Activated CD8-positive, alpha-beta T cell treated with anti-CD3 and anti-CD28 coated beads for 36 hours (primary cell): ENCODE results near the gene NFAM1. TPM values are rescaled to one million over a fixed set of nuclear protein-coding genes. Genes with fewer than 3 reads are reported as not detected.

Source experiments
- ATAC-seq: fragments of 200-7000 bp; cut with Tn5 transposase; one replicate; pipeline ENCODE4 v1.10.0; 2021; ENCODE audit warnings: mild to moderate bottlenecking, moderate library complexity
- CTCF ChIA-PET: fragments of 350-600 bp; sonication (Branson Sonifier 250); formaldehyde crosslinking; loops from one replicate; lab custom pipeline; 2021; ENCODE audit warnings: antibody characterized with exemption; lab: Charles Lee
- POLR2A ChIA-PET: fragments of 350-600 bp; sonication (Branson Sonifier 250); formaldehyde crosslinking; loops from one replicate; lab custom pipeline; 2021; ENCODE audit warnings: antibody characterized with exemption; lab: Charles Lee
- DNase-seq: peaks from one replicate; pipeline ENCODE4 v3.0.0-alpha.2; 2020
- H3K27ac Mint-ChIP-seq: one replicate; pipeline ENCODE4 v1.8.0; 2021; ENCODE audit warnings: mild to moderate bottlenecking, mixed read lengths
- H3K27me3 Mint-ChIP-seq: one replicate; pipeline ENCODE4 v1.8.0; 2021; ENCODE audit warnings: mixed read lengths
- H3K36me3 Mint-ChIP-seq: one replicate; pipeline ENCODE4 v1.8.0; 2021; ENCODE audit warnings: low read depth, mixed read lengths
- H3K4me1 Mint-ChIP-seq: one replicate; pipeline ENCODE4 v1.8.0; 2021; ENCODE audit warnings: low read depth, mixed read lengths
- H3K4me3 Mint-ChIP-seq: one replicate; pipeline ENCODE4 v1.8.0; 2021; ENCODE audit warnings: mild to moderate bottlenecking, moderate library complexity, mixed read lengths
- H3K9me3 Mint-ChIP-seq: one replicate; pipeline ENCODE4 v1.8.0; 2021; ENCODE audit warnings: mixed read lengths
- intact Hi-C: fragments of 100-400 bp; cut with micrococcal nuclease; formaldehyde crosslinking; loops from one replicate; pipeline ENCODE4 v1.10.0; 2022
- total RNA-seq, 2 experiments: library from RNA; stranded (reverse); gene quantifications; one replicate each; pipeline ENCODE4 v1.2.3, GENCODE V29; 2021
- TF ChIP-seq, protein P1 (sequence below): fragments of 200-600 bp; IDR thresholded peaks from one replicate; pipeline ENCODE4 v1.8.0; 2022; ENCODE audit warnings: antibody characterized with exemption, mild to moderate bottlenecking

NFAM1 gene
- total RNA-seq, 2 experiments from 2014 or later, result 0.16 TPM; not detected in 1

DNA sequence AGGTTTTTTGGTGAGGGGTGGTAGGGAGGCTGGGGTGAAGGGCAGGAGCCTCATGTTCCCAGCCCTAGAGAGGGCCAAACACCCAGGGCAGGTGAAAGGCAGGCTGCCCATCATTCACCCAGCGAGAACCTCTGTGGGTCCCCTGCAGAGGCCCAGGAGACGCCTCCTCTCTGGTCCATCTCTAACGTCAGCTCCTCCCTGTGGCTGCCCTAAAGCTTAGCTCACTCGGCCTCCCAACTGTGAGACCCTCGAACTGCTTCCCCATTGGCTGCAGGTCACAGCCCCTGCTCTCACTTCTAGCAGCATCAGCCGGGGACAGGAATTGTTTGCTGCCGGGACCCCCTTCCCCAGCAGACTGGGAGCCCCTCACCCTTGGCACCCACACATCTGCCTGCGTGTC, 615 bp upstream of the NFAM1 start:
- Mint-ChIP-seq H3K4me3 (no peak overlapping the region), H3K36me3 (no peaks in the 10 kb centered on the region), H3K27ac (no peak overlapping the region), H3K27me3 (peaks cover 10% of the 10 kb centered on the region), H3K9me3 (no peaks in the 10 kb centered on the region), H3K4me1 (peaks cover 6% of the 10 kb centered on the region)
- ATAC-seq, result no peak
- no peak for DNase-seq
- CTCF ChIA-PET, result no interaction called here
- TF ChIP-seq, protein P1, sequence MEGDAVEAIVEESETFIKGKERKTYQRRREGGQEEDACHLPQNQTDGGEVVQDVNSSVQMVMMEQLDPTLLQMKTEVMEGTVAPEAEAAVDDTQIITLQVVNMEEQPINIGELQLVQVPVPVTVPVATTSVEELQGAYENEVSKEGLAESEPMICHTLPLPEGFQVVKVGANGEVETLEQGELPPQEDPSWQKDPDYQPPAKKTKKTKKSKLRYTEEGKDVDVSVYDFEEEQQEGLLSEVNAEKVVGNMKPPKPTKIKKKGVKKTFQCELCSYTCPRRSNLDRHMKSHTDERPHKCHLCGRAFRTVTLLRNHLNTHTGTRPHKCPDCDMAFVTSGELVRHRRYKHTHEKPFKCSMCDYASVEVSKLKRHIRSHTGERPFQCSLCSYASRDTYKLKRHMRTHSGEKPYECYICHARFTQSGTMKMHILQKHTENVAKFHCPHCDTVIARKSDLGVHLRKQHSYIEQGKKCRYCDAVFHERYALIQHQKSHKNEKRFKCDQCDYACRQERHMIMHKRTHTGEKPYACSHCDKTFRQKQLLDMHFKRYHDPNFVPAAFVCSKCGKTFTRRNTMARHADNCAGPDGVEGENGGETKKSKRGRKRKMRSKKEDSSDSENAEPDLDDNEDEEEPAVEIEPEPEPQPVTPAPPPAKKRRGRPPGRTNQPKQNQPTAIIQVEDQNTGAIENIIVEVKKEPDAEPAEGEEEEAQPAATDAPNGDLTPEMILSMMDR, result no peak
- intact Hi-C loops, result loop anchor here (10.0 kb wide), 1 partner anchor 348 kb away; no protein-coding TSS in a partner anchor
- POLR2A ChIA-PET, result interaction anchor here (0.8 kb wide), 1 partner anchor 526 kb away, joined by 3 read pairs; no protein-coding TSS in a partner anchor

DNA sequence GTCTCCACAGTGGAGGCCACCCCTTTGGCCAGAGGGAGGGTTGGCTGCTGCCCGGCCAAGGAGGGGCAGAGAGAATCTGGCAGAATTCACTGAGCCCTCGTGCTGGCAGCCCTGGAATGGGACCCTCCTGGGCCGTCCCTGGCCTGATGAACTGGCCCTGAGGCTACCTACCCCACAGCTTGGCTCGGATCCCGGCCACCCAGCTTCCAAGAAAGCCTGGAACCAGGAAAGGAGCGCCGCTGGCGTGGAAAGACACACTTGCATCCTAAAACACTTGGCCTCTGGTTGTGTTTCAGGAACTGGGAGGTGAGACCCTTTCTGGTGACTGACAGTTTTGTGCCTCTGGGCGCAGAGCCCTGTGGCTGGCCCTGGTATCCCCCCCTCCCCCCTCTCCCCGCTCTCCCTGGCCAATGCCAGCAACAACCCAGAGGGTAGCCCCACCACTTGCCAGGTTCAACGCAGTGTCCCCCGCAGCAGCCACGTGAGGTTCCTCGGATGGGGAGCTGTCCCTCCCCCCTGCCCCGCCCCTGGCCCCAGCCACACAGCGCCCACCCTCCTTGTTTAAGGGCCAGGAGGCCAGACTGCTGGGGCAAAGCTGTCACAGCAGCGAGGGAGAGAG, 693 bp downstream of the NFAM1 start:
- ChIA-PET CTCF (no interaction called here), POLR2A (no interaction called here)
- intact Hi-C loops, result loop anchor here (10.0 kb wide), 1 partner anchor 347 kb away; no protein-coding TSS in a partner anchor
- H3K27me3 Mint-ChIP-seq, result peaks cover 10% of the 10 kb centered on the region
- ATAC-seq (no peak), DNase-seq (no peak)
- H3K4me3 Mint-ChIP-seq, result no peak overlapping the region
- H3K27ac Mint-ChIP-seq, result no peak overlapping the region
- H3K4me1 Mint-ChIP-seq, result no peaks in the 10 kb centered on the region
- TF ChIP-seq, protein P1, result no peak
- no peaks in the 10 kb centered on the region for H3K36me3 Mint-ChIP-seq
- H3K9me3 Mint-ChIP-seq, result no peaks in the 10 kb centered on the region

DNA sequence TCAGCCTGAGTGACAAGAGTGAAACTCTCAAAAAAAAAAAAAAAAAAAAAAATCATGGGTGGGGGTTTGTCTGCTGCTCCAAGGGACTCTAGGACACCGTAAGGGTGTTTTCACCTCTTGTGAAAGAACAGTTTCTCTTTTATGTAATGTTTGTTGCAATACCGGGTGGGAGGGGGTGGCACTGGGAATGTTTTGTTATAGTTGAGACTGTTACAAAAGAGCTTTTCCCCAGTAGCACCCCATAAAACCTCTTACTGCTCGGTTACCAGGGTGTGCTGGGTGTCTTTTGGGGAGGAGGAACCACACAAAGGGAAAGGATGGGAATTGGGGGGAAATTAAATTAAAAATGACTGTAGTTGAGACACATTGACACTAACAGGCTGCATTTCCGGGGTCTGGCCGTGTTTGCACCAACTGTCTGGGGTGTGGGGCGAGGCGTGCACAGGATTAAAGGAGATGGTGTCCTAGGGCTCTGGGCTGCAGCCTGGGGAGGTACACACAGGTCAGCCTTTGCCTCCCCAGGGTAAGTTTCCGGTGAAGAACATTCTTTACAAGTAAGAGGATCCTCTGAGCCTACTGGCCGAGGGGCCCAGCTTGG, 1.6 kb downstream of the NFAM1 start:
- TF ChIP-seq, protein P1, result no peak
- intact Hi-C loops, result loop anchor here (10.0 kb wide), 1 partner anchor 346 kb away; no protein-coding TSS in a partner anchor

DNA sequence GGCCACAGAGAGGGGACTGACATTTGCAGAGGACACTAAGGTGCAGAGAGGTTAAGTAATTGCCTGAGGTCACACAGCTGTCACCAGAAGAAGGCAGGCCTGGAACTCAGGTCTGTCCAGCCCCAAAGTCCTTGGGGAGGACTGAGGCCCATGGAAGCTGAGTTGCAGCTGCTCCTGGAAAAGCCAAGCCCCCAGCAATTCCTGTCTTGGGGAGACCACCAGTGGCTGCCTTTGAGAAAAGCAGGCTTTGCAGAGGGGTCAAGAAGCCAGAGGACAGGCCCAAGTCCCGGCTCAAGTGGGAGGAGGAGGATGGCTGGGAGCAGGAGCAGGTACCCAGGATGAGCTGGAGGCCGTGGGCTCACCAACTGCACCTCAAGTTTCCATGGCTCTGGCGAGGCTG, 3.4 kb downstream of the NFAM1 start:
- no peak overlapping the region for H3K4me3 Mint-ChIP-seq
- intact Hi-C loops, result no loop called here
- no peaks in the 10 kb centered on the region for H3K4me1 Mint-ChIP-seq
- ChIA-PET CTCF (no interaction called here), POLR2A (no interaction called here)
- H3K9me3 Mint-ChIP-seq, result no peaks in the 10 kb centered on the region
- ATAC-seq (no peak), DNase-seq (no peak)
- H3K36me3 Mint-ChIP-seq, result no peaks in the 10 kb centered on the region
- TF ChIP-seq, protein P1, result no peak
- H3K27ac Mint-ChIP-seq, result no peak overlapping the region
- peaks cover 8% of the 10 kb centered on the region for H3K27me3 Mint-ChIP-seq

More for the DNA sequence above, 1.6 kb downstream of the NFAM1 start:
- Mint-ChIP-seq H3K4me3 (no peak overlapping the region), H3K27me3 (peaks cover 8% of the 10 kb centered on the region), H3K4me1 (no peaks in the 10 kb centered on the region), H3K36me3 (no peaks in the 10 kb centered on the region), H3K27ac (no peak overlapping the region), H3K9me3 (no peaks in the 10 kb centered on the region)
- no peak for ATAC-seq
- DNase-seq, result no peak
- CTCF ChIA-PET, result no interaction called here
- POLR2A ChIA-PET, result no interaction called here

DNA sequence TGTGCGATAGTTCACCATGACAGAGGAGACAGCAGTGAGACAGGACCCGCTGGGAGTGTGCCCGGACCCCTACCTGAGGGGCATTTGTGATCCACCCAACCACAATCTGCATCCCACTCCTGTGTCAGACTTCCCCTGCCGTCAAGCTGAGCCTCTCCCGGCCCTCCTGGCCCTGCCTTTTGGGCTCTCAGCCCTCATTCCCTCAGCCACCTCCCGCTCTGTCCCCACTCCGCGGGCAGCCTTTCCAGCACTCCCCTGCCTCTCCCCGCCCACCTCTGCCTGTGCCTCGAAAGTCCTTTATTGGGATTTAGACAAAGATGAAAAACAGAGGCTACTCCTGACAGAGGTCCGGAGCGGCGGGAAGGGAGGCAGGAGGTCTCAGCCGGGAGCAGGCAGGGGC, 4.2 kb downstream of the NFAM1 start:
- intact Hi-C loops, result no loop called here
- H3K36me3 Mint-ChIP-seq, result no peaks in the 10 kb centered on the region
- no peak overlapping the region for H3K27ac Mint-ChIP-seq
- no peak overlapping the region for H3K4me3 Mint-ChIP-seq
- ATAC-seq (no peak), DNase-seq (no peak)
- ChIA-PET CTCF (interaction anchor here (0.9 kb wide), 1 partner anchor 257 kb away, joined by 3 read pairs; no protein-coding TSS in a partner anchor), POLR2A (no interaction called here)
- no peaks in the 10 kb centered on the region for H3K9me3 Mint-ChIP-seq
- H3K4me1 Mint-ChIP-seq, result no peaks in the 10 kb centered on the region
- H3K27me3 Mint-ChIP-seq, result peaks cover 8% of the 10 kb centered on the region
- TF ChIP-seq, protein P1, result no peak
